HepG2 (cell line): ENCODE data around the gene IQGAP2.

Experiments used
- CTCF ChIP-seq: sonication (generic); formaldehyde crosslinking; IDR thresholded peaks from 2 replicates; pipeline ENCODE4 v1.5.0; 2020; ENCODE audit warnings: mild to moderate bottlenecking, missing genetic modification reagents, moderate library complexity
- ELF1 ChIP-seq: sonication (generic); formaldehyde crosslinking; IDR thresholded peaks from 2 replicates; pipeline ENCODE4 v1.4.0; 2020; ENCODE audit warnings: missing genetic modification reagents
- ESRRA ChIP-seq: sonication (generic); formaldehyde crosslinking; IDR thresholded peaks from 2 replicates; pipeline ENCODE4 v1.5.1; 2020; ENCODE audit warnings: mild to moderate bottlenecking, low read depth, missing genetic modification reagents
- NFATC3 ChIP-seq: sonication (generic); formaldehyde crosslinking; IDR thresholded peaks from 2 replicates; pipeline ENCODE4 v1.5.1; 2020; ENCODE audit warnings: mild to moderate bottlenecking, missing genetic modification reagents
- NFIC ChIP-seq: IDR thresholded peaks from 2 replicates; pipeline ENCODE4 v1.6.1; 2012; ENCODE audit warnings: mild to moderate bottlenecking, low read length, inconsistent platforms
- SALL2 ChIP-seq: sonication (generic); formaldehyde crosslinking; IDR thresholded peaks from 2 replicates; pipeline ENCODE4 v1.8.1; 2023; ENCODE audit warnings: mild to moderate bottlenecking, missing genetic modification reagents, inconsistent platforms
- SP4 ChIP-seq: sonication (generic); formaldehyde crosslinking; IDR thresholded peaks from 2 replicates; pipeline ENCODE4 v1.8.1; 2023; ENCODE audit warnings: mild to moderate bottlenecking, missing genetic modification reagents
- THYN1 ChIP-seq: sonication (generic); formaldehyde crosslinking; IDR thresholded peaks from 2 replicates; pipeline ENCODE4 v1.8.1; 2023; ENCODE audit warnings: low read depth, mild to moderate bottlenecking, moderate library complexity, missing genetic modification reagents, borderline replicate concordance
- ZNF10 ChIP-seq: sonication (generic); formaldehyde crosslinking; IDR thresholded peaks from 2 replicates; pipeline ENCODE4 v1.4.0; 2020; ENCODE audit warnings: mild to moderate bottlenecking, low read depth, missing genetic modification reagents, borderline replicate concordance
- ZNF121 ChIP-seq: sonication (generic); formaldehyde crosslinking; IDR thresholded peaks from 2 replicates; pipeline ENCODE4 v1.5.0; 2020; ENCODE audit warnings: mild to moderate bottlenecking, missing genetic modification reagents
- ZNF263 ChIP-seq: sonication (generic); formaldehyde crosslinking; IDR thresholded peaks from 2 replicates; pipeline ENCODE4 v1.4.0; 2020; ENCODE audit warnings: missing genetic modification reagents
- ZNF879 ChIP-seq: sonication (generic); formaldehyde crosslinking; IDR thresholded peaks from 2 replicates; pipeline ENCODE4 v1.8.1; 2023; ENCODE audit warnings: missing genetic modification reagents
- TF ChIP-seq, protein P1 (sequence below): sonication (generic); formaldehyde crosslinking; IDR thresholded peaks from 2 replicates; pipeline ENCODE4 v1.4.0; 2020; ENCODE audit warnings: missing genetic modification reagents
- TF ChIP-seq, protein P2 (sequence below): sonication (generic); formaldehyde crosslinking; IDR thresholded peaks from 2 replicates; pipeline ENCODE4 v1.4.0; 2020; ENCODE audit warnings: missing genetic modification reagents; ENCODE audit errors: not compliant biosample characterization

GRCh38 chr5:76490960-76491359 is 87.9 kb downstream of the IQGAP2 start:
- TF ChIP-seq ZNF121 (no peak), SP4 (CRISPR knock-in tag) (no peak), ZNF263 (CRISPR knock-in tag) (no peak), ZNF10 (no peak), CTCF (CRISPR knock-in tag) (no peak), ZNF879 (no peak), ELF1 (CRISPR knock-in tag) (no peak), THYN1 (CRISPR knock-in tag) (no peak), SALL2 (CRISPR knock-in tag) (no peak), NFATC3 (CRISPR knock-in tag) (no peak), NFIC (no peak), ESRRA (CRISPR knock-in tag) (no peak)
- TF ChIP-seq, protein P1, sequence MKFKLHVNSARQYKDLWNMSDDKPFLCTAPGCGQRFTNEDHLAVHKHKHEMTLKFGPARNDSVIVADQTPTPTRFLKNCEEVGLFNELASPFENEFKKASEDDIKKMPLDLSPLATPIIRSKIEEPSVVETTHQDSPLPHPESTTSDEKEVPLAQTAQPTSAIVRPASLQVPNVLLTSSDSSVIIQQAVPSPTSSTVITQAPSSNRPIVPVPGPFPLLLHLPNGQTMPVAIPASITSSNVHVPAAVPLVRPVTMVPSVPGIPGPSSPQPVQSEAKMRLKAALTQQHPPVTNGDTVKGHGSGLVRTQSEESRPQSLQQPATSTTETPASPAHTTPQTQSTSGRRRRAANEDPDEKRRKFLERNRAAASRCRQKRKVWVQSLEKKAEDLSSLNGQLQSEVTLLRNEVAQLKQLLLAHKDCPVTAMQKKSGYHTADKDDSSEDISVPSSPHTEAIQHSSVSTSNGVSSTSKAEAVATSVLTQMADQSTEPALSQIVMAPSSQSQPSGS (CRISPR knock-in tag) = no peak
- TF ChIP-seq, protein P2, sequence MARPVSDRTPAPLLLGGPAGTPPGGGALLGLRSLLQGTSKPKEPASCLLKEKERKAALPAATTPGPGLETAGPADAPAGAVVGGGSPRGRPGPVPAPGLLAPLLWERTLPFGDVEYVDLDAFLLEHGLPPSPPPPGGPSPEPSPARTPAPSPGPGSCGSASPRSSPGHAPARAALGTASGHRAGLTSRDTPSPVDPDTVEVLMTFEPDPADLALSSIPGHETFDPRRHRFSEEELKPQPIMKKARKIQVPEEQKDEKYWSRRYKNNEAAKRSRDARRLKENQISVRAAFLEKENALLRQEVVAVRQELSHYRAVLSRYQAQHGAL (CRISPR knock-in tag) = no peak
